NCI-H1105 treated with DMSO at 0.1 percent for 48 hours (cell line): ENCODE results near the gene CYP4F3.
"Not testable (repeated sequence)": the region's sequence is repeated elsewhere in the genome, so short reads cannot be mapped to it uniquely, and the experiment has no call there.

Experiments used
- DNase-seq: peaks from one replicate; lab custom pipeline; 2025; lab: John Stamatoyannopoulos, UW

Gene CYP4F3

DNA sequence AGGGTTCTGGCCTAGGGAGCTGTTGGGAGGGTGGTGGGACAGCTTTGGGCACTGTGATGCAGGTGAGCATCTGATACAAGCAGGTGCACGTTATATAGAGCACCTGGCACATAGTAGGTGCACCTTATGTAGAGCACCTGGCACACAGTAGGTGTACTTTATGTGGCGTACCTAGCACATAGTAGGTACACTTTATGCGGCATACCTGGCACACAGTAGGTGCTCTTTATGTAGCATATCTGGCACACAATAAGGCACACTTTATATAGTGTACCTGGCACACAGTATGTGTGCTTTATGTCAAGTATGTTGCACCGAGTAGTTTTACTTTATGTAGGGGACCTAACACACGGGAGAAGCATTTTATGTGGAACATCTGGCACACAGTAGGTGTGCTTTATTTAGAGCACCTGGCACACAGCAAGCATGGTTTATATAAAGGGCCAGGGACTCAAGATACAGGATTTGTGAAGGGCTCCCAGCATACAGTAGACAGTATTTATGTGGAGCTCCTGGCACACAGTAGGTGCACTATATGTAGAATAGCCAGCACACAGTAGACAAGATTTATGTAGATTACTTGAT lies 30.6 kb downstream of the CYP4F3 start:
- DNase-seq = no peak

DNA sequence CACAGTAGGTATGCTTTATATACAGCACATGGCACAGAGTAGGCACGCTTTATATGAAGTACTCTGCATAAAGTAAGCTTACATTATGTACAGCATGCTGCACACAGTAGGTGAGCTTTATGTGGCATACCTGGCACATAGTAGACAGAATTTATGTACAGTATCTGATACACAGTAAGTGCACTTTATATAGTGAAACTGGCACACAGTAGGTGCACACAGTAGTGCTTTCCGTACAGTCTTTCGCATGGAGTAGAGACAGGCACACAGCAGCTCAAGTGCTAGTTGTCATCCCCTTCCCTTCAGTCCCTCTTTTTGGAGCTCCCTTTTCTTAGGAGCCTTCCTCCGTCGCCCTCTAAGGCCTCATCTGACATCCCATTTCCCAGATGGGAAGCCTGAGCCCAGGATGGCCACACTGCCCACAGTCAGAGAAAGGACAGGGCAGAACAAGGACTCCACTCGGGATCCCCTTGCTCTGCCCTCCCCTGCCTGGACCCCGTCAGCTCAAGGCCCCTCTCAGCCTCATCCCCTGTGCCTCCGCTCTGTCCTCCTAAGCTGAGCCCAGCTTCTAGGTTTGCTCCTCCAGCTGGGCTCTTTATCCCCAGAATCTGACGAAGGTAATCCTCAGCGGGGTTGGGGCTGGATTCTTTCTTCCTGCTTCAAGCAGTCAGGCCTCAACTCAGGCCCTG lies 31.3 kb downstream of the CYP4F3 start:
- DNase-seq = no peak

DNA sequence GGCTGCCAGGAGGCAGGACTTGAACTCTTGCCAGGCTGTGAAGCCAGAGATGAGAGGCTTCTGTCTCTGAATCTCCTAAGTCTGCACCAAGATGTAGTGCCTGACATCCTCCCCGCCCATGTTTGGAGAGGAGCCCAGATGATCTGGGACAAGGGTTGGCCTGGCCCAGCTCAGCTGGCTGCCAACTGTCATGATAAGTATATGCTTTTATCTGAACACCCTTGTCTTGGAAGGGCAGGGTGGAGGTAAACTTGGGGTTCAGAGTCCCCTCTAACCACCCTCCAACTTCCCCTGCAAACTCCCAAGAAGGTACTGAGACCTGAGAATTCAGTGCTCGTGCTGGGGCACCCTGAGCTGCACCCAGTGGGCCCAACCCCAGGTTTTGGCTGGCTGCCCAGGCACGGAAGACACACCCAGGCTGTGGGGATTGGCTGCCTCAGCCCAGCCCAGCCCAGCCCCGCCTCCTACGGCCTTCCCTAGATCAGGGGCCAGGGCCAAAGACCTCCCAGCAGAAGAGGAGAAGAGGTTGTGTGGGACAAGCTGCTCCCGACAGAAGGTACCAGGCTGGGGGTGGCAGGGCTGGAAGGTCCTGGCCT lies 32.0 kb downstream of the CYP4F3 start, which contains the start of gene CYP4F12:
Gene CYP4F12 (plus strand): TSS at position 508 of the 596 bp plus-strand sequence. CDS start 443 bp downstream, outside the sequence.
- no peak for DNase-seq

DNA sequence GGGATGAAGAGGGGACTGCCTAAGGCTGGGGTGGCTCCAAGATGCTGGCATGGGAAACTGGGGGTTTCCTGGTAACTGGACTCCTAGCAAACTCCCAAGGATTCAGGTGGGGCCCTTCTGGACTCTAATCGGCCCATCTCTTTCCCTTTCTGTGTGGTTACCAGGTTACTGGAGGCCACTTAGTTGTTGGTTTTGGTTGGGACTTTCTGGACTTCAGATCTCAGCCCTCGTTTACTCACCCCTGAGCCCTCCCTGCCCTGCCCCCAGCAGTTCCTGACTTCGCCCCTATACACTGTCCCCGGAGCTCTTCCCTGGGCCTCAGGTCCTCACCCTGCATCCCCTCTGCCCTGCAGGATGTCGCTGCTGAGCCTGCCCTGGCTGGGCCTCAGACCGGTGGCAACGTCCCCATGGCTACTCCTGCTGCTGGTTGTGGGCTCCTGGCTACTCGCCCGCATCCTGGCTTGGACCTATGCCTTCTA lies 32.5 kb downstream of the CYP4F3 start:
- no peak for DNase-seq

DNA sequence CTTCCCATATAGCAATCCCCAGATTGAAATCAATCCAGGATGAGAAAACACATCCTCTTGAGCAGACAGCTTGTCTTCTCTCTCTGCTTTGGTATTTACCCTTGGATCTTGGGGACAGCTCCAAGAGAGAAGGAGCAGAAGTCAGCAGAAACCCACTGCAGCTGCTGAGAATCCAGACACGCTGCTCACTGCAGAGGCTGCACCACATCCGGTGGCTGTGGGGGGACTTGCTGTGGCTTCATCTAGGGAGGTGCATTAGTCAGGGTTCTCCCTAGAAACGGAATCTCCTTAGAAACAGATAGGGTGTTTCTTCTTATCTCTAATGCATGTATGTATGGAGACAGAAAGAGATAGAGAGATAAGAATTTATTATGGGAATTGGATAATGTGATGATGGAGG lies 34.9 kb downstream of the CYP4F3 start:
- DNase-seq = no peak

DNA sequence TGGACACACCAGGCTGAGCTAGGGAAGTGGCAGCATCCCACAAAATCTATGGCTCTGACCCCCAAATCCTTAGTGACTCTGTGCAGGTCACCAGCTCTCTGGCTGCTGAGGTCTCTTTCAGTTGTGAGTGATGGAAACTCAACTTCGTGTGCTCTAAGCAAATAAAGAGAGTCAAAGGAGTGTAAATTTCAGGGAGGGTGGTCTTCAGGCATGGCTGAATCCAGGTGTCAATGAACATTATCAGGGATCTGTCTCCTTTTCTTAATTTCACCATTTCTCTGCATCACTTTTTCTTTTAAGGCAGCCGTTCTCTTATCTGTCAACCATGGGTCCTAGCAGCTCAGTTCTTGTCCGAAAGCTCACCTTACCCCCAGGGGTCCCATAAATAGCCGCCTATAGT lies 38.4 kb downstream of the CYP4F3 start:
- no peak for DNase-seq

DNA sequence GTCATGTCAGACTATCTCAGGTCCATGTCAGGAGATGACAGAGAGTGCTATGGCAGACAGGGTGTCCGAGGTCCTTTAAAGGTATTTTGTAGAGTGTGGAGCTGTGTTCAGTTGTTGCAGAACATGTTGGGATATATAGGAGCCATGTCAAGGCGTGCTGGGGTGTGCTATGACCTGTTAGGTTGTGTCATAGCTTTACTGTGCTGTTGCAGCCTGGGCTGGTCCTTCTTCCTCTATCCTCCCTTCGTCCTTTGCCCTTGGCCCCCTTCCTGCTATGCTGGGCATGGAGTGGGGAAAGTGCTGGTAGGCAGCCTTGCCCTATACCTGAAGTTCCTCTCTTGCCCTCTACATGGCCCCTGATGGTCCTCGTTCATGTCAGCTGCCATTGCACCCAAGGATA lies 39.2 kb downstream of the CYP4F3 start:
- not testable (repeated sequence) for DNase-seq

DNA sequence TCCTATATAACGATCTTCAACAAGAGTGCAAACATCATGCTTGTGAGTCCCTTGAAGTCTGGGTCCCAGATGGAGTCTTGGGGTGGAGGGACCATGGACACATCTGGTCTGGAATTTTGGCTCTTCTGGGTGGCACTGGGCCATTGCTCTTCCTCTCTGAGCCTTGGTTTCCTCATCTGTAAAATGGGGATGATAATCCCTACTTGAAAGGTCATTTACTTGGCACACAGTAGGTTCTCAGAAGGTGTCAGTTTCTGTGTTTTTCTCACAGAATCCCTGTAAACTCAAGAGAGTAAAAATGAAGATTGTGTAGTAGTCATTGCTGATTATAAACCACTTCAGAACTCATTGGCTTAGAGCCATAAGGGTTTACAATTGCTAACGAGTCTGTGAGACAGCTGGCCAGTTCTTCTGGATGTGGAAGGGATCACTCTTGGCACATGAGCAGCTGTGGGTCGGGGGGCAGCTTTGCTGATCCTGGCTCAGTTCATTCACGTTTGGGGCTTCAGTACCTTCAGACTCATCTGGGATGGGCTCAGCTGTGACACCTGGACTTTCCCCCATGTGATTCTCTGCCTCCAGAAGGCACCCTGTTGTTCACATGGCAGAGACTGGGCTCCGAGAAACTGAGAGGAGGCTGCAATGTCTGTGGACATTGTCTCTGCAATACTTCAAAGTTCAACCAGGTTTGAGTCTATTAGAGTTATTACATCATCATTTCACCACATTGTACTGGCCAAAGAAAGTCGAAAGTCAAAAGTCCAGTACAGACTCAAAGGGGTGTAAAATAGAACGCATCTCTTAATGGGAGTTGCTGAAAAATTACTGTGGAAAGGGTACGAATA lies 40.0 kb downstream of the CYP4F3 start:
- DNase-seq = no peak

DNA sequence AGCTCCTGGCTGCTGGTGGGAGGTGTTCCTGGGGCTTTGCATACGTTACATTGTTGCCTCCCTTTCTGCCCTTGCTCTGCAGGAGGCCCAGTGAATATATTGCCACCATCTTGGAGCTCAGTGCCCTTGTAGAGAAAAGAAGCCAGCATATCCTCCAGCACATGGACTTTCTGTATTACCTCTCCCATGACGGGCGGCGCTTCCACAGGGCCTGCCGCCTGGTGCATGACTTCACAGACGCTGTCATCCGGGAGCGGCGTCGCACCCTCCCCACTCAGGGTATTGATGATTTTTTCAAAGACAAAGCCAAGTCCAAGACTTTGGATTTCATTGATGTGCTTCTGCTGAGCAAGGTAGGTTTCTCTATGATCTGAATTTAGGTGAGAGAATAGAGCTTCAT lies 42.7 kb downstream of the CYP4F3 start:
- no peak for DNase-seq

DNA sequence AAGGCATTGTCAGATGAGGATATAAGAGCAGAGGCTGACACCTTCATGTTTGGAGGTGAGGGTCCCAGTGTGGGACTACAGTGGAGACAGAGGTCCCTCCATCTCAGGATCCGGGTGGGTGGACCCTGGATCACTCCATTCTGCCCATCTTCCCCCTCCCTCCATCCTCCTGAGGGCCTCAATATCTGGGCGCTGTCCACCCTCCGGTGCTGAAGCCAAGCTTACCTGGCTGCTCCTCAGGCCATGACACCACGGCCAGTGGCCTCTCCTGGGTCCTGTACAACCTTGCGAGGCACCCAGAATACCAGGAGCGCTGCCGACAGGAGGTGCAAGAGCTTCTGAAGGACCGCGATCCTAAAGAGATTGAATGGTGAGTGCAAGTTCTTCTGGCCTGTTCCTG lies 44.1 kb downstream of the CYP4F3 start:
- DNase-seq = no peak

DNA sequence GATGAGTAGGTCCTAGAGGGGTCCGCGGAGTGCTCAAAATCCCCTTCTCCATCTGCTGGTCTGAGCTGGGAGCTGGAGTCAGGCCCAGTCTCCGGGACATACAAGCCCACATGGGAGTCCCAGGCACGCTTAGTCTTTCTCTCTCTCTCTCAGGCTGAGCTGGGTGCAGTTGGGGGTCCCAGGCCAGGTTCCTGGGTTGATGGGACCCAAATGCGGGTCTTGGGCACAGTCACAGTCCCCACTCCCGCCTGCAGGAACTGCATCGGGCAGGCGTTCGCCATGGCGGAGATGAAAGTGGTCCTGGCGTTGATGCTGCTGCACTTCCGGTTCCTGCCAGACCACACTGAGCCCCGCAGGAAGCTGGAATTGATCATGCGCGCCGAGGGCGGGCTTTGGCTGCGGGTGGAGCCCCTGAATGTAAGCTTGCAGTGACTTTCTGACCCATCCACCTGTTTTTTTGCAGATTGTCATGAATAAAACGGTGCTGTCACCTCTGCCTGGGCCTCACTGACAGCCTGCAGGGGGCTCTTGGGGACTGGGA lies 56.0 kb downstream of the CYP4F3 start:
- DNase-seq = no peak

DNA sequence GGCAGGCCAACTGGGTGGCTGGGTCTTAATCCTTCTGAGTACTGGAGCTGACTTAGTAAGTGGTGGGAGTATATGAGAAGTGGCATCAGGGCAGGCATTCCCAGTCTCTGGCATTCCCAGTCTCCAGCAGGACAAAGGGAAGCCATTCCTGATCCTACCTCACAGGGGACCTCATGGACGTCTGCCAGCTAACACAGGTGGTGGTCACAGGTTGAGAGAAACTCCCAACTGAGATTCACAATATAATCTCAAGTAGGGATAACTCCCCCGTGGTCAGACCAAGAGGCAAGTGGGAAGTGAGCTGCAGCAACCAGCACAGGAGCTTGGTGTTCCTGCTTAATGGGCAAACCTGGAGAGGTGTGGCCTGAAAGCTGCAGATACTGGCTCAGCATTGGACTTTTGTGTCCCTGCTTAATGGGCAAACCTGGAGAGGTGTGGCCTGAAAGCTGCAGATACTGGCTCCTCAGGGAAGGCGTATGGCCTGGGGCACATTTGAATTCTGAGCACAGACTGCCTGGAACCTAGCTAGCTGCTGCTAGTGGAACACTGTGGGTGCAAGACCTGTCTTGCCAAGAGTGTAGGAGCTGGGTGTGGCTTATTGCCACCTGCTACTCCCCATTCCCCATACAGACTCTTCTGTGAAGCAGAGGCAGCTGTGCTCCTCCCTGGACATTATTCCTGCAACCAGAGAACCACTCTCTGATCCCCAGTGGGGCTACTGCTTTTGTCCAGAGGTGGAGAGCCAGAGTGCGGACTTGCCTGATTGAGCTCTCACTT lies 61.2 kb downstream of the CYP4F3 start:
- no peak for DNase-seq

DNA sequence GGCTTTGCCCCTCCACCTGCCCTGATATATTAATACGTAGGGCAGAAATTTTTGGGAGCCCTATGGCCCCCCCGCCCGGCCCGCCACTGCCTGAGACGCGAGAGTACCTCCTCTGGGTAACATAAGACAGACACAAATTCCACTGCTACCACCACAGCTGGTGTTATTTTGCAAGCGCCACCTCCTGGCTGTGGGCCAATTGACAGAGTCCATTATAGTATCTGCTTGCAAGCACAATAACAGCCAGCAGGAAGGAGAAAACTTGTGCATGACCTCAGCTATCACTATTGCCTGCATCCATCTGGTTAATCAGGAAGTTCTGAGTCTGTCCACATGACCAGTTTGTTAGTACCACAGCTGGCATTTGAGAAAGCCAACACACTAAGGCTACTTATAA lies 61.8 kb downstream of the CYP4F3 start:
- DNase-seq = peak; percentile 43
